ENCODE data around the gene FOS.
"Not testable (repeated sequence)": the region's sequence is repeated elsewhere in the genome, so short reads cannot be mapped to it uniquely, and the experiment has no call there.

The FOS gene

DNA sequence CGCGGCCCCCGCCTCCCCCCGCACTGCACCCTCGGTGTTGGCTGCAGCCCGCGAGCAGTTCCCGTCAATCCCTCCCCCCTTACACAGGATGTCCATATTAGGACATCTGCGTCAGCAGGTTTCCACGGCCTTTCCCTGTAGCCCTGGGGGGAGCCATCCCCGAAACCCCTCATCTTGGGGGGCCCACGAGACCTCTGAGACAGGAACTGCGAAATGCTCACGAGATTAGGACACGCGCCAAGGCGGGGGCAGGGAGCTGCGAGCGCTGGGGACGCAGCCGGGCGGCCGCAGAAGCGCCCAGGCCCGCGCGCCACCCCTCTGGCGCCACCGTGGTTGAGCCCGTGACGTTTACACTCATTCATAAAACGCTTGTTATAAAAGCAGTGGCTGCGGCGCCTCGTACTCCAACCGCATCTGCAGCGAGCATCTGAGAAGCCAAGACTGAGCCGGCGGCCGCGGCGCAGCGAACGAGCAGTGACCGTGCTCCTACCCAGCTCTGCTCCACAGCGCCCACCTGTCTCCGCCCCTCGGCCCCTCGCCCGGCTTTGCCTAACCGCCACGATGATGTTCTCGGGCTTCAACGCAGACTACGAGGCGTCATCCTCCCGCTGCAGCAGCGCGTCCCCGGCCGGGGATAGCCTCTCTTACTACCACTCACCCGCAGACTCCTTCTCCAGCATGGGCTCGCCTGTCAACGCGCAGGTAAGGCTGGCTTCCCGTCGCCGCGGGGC is at the start of gene FOS:
TSS of gene FOS (plus strand) at position 407 of the 731 bp plus-strand sequence. CDS start at position 562, 155 bp downstream.
- peak within 1 kb of the TSS; percentile 65 to 96 (median 78) for H3K4me3 ChIP-seq
- peak within 1 kb of the TSS; percentile 65 to 100 (median 96) for H3K27ac ChIP-seq

DNA sequence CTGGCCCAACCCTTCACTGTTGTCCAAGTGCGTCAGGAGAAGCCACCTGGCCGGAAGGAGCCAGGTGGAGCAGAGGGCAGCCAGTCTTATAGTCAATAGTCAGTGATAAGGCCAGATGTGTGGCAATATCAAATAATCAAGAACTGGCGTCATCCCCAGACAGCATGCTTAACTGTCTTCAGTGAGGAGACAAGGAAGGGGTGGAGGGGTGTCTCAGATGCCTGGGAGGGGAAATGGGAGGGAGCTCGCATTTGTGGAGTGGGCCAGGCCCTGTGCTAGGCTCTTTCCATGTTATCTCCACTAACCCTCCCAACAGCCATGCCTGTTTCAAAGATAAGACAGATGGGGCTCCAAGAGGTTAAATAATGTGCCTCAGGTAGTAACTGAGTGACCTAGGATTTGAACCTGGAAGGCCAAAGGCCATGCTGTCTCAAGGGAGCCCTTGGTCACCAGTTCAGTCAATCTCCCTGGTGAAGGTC is 48.9 kb upstream of the FOS start:
- Histone ChIP-seq H3K4me3 (no peak overlapping the region), H3K27ac (peak overlapping the region in 18 of 21 experiments; percentile 18 to 80 (median 63))

DNA sequence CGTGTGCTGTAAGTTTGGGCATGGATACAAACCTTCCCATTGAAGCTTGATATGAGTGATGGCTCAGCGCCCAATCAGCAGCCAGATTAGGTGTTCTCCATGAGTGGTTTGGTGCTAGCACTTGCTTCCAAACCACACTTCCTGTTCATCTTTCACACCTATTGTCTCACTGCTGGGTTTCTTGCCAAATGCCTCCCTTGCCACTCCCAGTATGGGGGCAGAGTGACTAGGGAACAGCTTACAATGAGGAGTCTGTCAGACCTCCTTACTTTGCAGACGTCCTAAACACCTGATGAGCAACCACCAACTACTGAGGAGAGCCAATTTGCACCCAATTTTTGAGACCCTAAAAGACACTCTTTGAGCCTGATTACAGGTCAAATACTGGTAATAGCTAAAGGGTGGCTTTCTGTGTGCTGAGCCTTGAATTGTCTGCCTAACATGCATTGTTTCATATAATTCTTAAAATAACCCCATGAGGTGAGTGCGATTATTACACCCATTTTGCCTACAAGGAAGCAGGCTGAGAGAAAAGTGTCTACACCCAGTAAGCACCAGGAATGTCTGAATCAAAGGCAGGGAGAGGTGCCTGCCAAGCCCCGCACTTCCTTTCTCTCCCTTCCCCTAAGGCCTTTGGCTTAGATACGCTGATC is 48.4 kb upstream of the FOS start:
- Histone ChIP-seq H3K27ac (peak overlapping the region in 19 of 21 experiments; percentile 39 to 80 (median 63)), H3K4me3 (no peak overlapping the region)

DNA sequence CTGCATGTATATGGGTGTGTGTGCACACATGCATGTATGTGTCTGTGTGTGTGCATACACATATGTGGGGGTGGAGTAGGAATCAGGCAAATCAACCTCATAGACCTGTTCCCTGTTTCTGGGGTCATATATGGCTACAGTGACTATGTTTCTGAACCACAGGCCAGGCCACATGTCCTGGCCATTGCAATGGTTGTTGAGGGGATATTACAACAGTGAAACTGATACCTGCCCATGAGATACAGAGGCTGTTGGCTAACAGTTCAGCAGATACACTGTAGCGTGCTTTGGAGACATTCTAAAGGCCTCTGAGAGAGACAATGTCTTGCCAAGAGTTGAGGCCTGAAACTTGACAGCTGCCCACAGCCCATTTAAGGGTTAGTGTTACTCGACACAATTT is 47.3 kb upstream of the FOS start:
- no peak overlapping the region for H3K4me3 ChIP-seq
- H3K27ac ChIP-seq: peak overlapping the region in 9 of 21 experiments; percentile 51 to 80 (median 63)

DNA sequence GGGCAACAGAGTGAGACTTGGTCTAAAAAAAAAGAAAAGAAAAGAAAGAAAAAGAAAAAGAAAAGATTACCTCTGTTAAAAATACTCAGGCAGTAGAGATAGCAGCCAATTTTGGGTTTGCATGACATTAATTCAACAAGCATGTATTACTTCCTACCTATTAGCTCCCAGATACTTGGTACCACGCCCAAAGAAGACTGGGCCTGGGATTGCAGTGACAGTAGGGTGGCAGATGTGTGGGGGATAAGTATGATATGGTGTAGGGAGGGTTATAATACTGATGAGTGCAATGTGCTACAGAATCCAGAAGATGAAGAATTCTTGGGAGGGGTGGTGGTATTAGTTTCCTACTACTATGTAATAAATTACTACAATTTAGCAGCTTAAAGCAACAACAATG is 46.4 kb upstream of the FOS start:
- Histone ChIP-seq H3K4me3 (no peak overlapping the region), H3K27ac (peak overlapping the region in 1 of 21 experiments; percentile 31)

DNA sequence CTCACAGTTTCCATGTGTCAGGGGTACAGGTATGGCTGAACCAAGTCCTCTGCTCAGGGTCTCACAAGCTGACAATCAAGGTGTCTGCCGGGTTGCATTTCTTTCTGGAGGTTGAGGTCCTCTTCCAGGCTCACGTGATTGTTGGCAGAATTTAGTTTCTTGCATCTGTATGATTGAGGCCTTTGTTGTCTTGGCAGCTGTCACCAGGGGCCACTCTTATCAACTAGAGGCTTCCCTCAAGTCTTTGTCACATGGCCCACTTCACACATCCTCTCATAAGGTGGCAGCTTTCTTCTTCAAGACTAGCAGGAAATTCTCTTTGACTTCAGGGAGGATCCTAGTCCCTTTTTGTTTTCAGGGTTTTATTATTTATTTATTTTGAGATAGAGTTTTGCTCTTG is 46.0 kb upstream of the FOS start:
- Histone ChIP-seq H3K27ac (peak overlapping the region in 1 of 21 experiments; percentile 31), H3K4me3 (no peak overlapping the region)

DNA sequence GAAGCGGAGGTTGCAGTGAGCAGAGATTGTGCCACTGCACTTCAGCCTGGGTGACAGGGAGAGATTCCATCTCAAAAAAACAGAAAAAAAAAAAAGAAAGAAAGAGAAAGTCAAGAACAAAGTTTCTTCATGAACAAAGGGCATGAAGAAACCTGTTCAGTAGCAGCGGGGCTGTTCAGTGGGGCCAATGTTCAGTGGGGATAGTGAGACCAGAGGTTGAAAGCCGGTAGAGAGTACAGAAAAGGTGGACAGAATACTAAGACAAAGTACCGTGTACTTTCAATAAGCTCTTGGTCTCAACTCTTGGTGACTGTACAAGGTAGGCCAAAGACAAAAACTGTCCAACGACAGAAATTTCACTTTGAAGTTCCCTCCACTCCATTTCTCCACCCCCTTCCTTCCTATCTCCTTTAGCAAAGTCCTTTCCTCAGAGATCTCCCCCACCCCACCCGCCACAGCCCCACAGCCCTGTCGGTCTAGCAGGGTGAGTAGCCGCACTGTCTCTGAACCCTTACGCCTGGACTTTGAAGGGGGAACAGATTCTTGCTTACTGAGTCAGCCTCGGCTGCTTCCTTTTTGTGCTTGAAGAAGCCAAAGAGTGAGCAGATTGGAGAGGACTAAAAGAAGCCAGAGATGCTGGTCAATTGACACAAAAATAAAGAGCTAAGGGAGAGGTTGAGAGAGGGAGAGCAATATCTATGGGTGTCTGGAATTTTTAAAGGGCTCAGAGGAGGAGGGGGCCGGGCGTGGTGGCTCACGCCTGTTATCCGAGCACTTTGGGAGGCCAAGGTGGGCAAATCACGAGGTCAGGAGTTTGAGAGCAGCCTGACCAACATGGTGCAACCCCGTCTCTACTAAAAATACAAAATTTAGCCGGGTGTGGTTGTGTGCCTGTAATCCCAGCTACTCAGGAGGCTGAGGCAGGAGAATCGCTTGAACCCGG is 44.2 kb upstream of the FOS start:
- Histone ChIP-seq H3K4me3 (no peak overlapping the region), H3K27ac (peak overlapping the region in 10 of 21 experiments; percentile 7 to 66 (median 34))

DNA sequence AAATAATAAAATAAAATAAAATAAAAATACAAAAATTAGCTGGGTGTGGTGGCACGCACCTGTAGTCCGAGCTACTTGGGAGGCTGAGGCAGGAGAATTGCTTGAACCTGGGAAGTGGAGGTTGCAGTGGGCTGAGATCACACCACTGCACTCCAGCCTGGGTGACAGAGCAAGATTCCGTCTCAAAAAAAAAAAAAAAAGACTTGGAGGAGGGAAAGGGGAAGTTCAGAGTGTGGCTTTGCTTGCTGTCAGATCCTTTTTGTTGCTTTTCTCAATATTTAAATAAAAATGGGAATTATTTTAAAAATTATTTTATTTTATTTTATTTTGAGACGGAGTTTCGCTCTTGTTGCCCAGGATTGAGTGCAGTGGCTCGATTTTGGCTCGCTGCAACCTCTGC is 43.4 kb upstream of the FOS start:
- H3K27ac ChIP-seq: peak overlapping the region in 6 of 21 experiments; percentile 18 to 66 (median 54)
- not testable (repeated sequence) for H3K4me3 ChIP-seq

DNA sequence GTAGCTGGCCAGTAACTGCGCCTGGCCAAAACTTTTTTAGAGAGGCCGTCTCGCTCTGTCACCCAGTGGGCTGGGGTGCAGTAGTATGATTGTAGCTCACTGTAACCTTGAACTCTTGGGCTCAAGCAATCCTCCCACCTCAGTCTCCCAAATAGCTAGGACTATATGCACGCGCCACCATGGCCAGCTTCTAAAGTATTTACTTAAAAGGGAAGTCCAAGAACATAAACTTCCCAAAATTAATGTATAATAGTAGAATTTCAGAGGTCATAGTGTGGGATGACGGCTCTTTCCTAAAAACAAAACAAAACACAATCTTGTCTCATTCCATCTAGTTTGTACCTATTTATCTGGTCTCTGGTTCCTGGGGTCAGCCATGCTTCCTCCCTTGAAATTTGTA is 42.2 kb upstream of the FOS start:
- Histone ChIP-seq H3K4me3 (no peak overlapping the region), H3K27ac (peak overlapping the region in 3 of 21 experiments; percentile 8 to 69 (median 55))

DNA sequence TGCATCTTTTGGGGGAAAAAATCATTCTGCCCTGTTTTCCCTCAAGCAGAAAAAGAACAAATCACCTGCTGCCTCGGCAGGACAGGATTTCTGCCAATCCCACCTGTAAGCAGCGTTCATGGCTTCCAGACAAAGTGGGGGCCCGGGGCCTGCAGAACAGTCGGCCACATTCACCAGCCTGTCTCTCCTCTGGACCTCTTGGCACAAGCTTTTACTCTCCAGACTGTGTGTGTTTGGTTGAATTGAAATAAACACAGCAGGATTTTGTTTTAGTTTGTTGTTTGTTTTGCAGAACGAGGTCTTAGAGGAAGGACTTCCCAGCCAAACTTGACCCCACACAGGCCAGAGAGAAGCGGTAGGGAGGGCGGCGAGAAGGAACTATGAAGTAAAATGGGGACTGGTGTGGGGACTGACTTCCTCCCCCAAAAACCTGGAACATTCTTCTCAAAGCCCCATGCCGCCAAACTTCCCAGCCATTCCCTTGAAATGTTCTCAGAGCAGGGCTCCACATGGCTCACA is 41.7 kb upstream of the FOS start:
- Histone ChIP-seq H3K27ac (peak overlapping the region in 11 of 21 experiments; percentile 8 to 69 (median 36)), H3K4me3 (no peak overlapping the region)

DNA sequence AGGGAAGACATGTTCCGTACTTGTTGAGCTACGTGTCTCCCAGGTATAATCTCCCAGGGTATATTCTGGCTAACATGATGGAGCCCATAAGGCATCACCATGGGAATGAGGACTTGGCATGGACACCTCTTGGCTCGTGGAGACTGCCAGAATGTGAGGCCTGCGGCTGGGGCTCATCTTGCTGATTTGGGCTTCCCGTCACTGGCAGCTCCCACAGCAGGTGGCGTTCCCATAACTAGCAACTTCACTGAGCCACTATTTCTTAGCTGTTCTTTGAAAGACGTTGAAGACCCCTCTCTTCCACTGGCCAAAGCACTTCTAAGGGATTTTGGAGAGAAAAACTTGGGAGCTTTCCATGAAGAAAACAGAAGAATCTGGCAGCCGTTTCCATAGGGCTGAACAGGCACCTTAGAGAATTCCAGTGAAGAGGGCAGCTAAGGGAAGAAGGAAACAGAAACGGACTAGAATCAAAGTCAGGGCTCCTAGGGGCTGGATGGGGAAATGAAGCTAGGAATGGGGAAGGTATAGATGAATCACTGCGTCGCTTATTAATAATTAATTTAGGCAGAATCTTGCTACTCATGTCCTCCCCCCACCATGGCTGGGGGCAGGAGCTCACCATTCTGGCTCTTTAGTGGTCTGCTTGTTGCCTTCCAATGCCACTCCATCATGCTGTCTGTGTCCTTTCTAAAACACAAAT is 39.7 kb upstream of the FOS start:
- Histone ChIP-seq H3K4me3 (no peak overlapping the region), H3K27ac (peak overlapping the region in 4 of 21 experiments; percentile 16 to 79 (median 37))

DNA sequence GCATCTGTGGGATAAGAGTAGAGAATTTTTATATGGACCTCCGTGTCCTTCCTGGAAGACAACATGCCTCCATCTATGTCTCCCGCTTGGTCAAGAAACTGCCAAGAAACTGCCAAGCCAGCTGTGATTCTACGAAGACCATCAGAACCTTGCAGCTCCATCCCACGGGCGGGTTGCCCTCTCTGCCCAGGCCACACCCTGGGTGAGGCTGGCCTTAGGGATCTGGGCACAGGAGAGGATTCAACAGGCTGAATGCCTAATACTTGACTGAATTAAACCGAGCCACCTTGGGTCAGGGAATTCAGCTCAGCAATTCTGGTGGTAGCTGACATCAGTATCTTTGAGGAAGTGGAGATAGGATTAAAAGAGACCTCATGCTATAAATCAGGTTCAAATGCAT is 37.8 kb upstream of the FOS start:
- H3K27ac ChIP-seq: no peak overlapping the region

DNA sequence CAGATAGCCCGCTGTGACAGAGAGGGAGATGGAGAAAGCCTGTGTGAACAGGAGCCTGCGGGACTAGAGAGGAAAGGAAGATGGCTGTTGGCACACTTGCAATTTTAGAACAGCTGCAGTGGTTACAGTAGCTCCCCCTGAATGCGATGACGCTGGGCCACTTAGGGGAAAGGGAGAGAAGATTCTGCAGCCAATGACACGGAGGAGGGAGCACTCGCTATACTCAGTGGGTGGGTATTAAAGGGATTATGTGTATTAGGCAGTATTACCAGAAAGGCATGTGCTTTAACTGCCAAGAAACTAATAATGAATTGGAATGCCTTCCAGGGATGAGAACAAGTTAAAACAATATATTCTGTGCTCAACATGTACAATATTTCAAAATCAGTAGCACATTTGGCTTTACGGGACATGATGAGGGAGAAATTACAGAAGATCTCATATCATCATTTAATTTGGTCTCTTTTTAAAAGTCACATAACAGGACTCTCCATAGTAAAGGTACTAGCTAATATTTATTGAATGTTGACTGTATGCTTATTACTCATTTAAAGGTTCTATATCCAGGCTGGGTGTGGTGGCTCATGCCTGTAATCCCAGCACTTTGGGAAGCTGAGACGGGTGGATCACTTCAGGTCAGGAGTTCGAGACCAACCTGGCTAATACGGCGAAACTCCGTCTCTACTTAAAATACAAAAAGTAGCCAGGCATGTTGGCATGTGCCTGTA is 35.9 kb upstream of the FOS start:
- H3K4me3 ChIP-seq: no peak overlapping the region
- H3K27ac ChIP-seq: peak overlapping the region in 12 of 21 experiments; percentile 21 to 69 (median 47)

More for the DNA sequence above, 37.8 kb upstream of the FOS start:
- H3K4me3 ChIP-seq: no peak overlapping the region

DNA sequence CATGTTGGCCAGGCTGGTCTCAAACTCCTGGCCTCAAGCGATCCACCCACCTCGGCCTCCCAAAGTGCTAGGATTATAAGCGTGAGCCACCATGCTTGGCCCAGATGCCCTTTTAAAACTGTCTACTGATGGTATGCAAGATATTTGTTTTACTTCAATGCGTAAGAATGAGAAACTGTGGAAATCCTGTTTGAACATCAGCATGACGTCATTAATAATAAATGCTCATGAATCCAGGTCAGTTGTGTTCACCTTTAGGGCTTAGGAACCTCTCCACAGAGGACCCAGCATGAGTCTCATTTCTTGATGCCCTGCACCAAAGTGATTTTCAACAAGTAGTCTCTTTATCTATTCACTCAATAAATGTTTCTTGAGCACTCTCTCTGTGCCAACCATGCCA is 34.5 kb upstream of the FOS start:
- no peak overlapping the region for H3K4me3 ChIP-seq
- no peak overlapping the region for H3K27ac ChIP-seq

DNA sequence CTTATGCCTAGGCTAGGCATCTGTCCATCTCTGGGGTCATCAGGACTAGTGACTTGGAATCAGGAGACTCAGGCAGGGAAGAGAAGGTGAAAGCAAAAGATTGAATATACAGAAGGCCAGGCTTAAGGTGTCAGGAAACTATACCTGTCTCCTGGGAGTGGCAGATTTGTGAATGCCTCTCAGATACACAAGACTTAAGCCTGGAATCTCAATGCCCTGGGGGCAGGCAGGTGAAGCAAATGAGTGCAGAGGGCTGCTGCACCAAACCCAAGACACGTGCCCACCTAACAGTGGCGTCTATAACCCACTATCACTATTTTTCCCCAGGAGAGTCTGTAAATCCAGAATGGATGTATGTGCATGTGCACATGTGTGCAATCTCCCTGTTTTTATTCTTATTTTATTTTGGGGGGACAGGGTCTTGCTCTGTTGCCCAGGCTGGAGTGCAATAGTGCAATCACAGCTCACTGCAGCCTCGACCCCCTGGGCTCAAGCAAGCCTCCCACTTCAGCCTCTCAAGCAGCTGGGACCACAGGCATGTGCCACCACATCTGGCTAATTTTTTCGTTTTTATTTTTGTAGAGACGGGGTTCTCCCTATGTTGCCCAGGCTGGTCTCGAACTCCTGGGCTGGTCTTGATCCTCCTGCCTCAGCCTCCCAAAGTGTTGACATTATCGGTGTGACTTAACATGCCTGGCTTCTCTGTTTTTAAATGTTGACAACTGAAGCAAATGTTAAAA is 31.9 kb upstream of the FOS start:
- H3K27ac ChIP-seq: peak overlapping the region in 2 of 21 experiments; percentile 32 to 41
- H3K4me3 ChIP-seq: no peak overlapping the region

DNA sequence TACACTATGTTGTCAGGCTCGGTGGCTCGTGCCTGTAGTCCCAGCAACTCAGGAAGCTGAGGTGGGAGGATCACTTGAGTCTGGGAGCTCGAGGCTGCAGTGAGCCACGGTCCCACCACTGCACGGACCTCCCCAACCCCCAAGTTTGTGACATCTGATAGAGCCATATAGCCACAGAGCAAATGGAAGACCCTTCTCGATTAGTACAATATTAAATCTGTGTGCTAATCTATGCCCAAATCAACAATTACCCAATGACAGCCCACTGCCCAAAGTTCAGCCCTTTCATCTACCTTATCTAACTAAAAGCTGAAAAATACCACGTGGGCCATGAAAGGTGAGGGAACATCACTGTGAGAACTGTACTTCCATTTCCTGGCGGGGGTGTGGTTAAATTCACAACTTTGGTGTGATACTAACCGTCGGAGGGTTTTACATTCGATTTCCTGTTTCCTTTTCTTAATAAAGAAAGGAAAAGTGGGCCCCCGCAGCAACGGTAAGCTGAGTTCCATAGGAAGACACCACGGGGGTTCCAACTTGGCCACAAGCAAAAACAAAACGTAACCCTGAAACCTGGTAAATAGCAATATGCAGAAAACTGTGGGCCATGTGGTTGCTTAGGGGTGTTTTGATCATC is 31.2 kb upstream of the FOS start:
- peak overlapping the region in 1 of 7 experiments; percentile 6 for H3K4me3 ChIP-seq
- peak overlapping the region in 2 of 21 experiments; percentile 32 to 41 for H3K27ac ChIP-seq

DNA sequence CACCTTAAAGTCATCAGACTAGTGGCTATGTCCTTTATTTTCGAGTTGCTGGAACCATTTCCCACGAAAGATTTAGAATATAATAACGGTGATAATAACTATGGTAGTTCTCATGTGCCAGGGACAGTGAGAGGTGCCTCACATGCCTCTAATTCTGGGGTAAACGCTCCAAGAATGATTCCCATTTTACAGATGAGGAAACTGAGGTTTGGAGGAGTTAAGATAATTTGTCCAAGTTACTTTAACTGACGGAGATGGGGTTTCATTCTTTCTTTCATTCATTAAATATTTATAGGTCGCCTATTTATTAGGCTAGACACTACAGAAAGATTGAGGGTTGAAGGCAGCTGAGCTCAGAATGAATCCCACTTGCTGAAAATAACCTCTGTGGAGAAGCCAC is 30.7 kb upstream of the FOS start:
- Histone ChIP-seq H3K4me3 (peak overlapping the region in 1 of 7 experiments; percentile 6), H3K27ac (peak overlapping the region in 2 of 21 experiments; percentile 27 to 41)

Measured in skin epidermis (tissue), 12 donors.